CD4-positive, CD25-positive, alpha-beta regulatory T cell (primary cell): Measurements from ENCODE around the gene STOML1. TPM values are rescaled to one million over a fixed set of nuclear protein-coding genes. Genes with fewer than 3 reads are reported as not detected.

Source experiments
- ATAC-seq, 2 donors: fragments of 150-1000 bp; cut with Tn5 transposase; one replicate each; pipeline ENCODE4 v1.10.0; 2021; ENCODE audit warnings: low read depth in 2 of 2, moderate number of reproducible peaks in 2 of 2, moderate library complexity in 1 of 2
- DNase-seq, 3 donors: peaks; one replicate each; pipeline versions ENCODE4 v3.0.0 to v3.0.0-alpha.2; 2012 to 2022; ENCODE audit warnings: mixed read lengths in 1 of 3
- H3K27ac ChIP-seq: one replicate; pipeline ENCODE4 v1.7.0; 2013; ENCODE audit warnings: mild to moderate bottlenecking, low read length; ENCODE audit not compliant: insufficient read depth, poor library complexity, severe bottlenecking
- H3K27me3 ChIP-seq: one replicate; pipeline ENCODE4 v1.7.0; 2013; ENCODE audit warnings: low read length; ENCODE audit not compliant: control insufficient read depth, insufficient read depth
- H3K36me3 ChIP-seq: one replicate; pipeline ENCODE4 v1.7.0; 2013; ENCODE audit warnings: mild to moderate bottlenecking, low read length, moderate library complexity; ENCODE audit not compliant: control insufficient read depth, insufficient read depth
- H3K4me1 ChIP-seq: 2 replicates; pipeline ENCODE4 v1.7.0; 2013; ENCODE audit warnings: mild to moderate bottlenecking, low read length; ENCODE audit not compliant: insufficient read depth, control insufficient read depth, poor library complexity, severe bottlenecking
- H3K4me3 ChIP-seq: one replicate; pipeline ENCODE4 v1.7.0; 2013; ENCODE audit warnings: low read depth, mild to moderate bottlenecking, low read length, moderate library complexity
- H3K9me3 ChIP-seq, 2 experiments: 1 replicate in 1 of 2; 2 replicates in 1 of 2; pipeline ENCODE4 v1.7.0; 2013; ENCODE audit warnings: low read length in 2 of 2, mild to moderate bottlenecking in 1 of 2, moderate library complexity in 1 of 2; ENCODE audit not compliant: control insufficient read depth in 2 of 2
- H3K27ac Mint-ChIP-seq, 3 donors: one replicate each; pipeline ENCODE4 v1.8.0; 2020 to 2022; ENCODE audit warnings: mild to moderate bottlenecking in 3 of 3, mixed read lengths in 3 of 3, moderate library complexity in 2 of 3
- H3K27me3 Mint-ChIP-seq: one replicate; pipeline ENCODE4 v1.8.0; 2022; ENCODE audit warnings: mild to moderate bottlenecking, mixed read lengths
- H3K36me3 Mint-ChIP-seq: one replicate; pipeline ENCODE4 v1.8.0; 2020; ENCODE audit warnings: mixed read lengths
- H3K4me1 Mint-ChIP-seq, 4 donors: one replicate each; pipeline ENCODE4 v1.8.0; 2020 to 2022; ENCODE audit warnings: mixed read lengths in 4 of 4, mild to moderate bottlenecking in 1 of 4
- H3K4me3 Mint-ChIP-seq, 4 donors: one replicate each; pipeline ENCODE4 v1.8.0; 2020 to 2022; ENCODE audit warnings: mild to moderate bottlenecking in 4 of 4, mixed read lengths in 4 of 4, moderate library complexity in 3 of 4
- H3K9me3 Mint-ChIP-seq, 7 donors: one replicate each; pipeline ENCODE4 v1.8.0; 2020 to 2022; ENCODE audit warnings: mixed read lengths in 7 of 7, mild to moderate bottlenecking in 3 of 7, moderate library complexity in 2 of 7
- polyA plus RNA-seq, 4 donors: library from polyadenylated mRNA; unstranded; fragments of 300-500 nt; fragmentation: Illumina TruSeq; gene quantifications; one replicate each; pipeline ENCODE4 v1.2.3, GENCODE V29; 2021
- total RNA-seq: library from RNA; stranded (reverse); gene quantifications from one replicate; pipeline ENCODE4 v1.2.3, GENCODE V29; 2022

Gene STOML1
- total and polyA plus RNA-seq, 5 donors from 2014 or later = 5.9 to 11.4 (median 9.7) TPM

- H3K27ac ChIP-seq = no peak overlapping the region
- no peaks in the 10 kb centered on the region for H3K36me3 ChIP-seq
- Mint-ChIP-seq H3K27ac (no peak overlapping the region), H3K4me1 (peaks cover 0 to 38% (median 16%) of the 10 kb centered on the region in 4 donors), H3K9me3 (no peaks in the 10 kb centered on the region), H3K4me3 (no peak overlapping the region), H3K36me3 (no peaks in the 10 kb centered on the region), H3K27me3 (no peaks in the 10 kb centered on the region)
- H3K9me3 ChIP-seq = no peaks in the 10 kb centered on the region
- peaks cover 21% of the 10 kb centered on the region for H3K4me1 ChIP-seq
- ATAC-seq (no peak), DNase-seq (no peak)
- H3K4me3 ChIP-seq = no peak overlapping the region
- H3K27me3 ChIP-seq = no peaks in the 10 kb centered on the region
These were observed 47.6 kb downstream of the STOML1 start for GRCh38 chr15:73944161-73945129.

GRCh38 chr15:73942751-73943270 lies 49.3 kb downstream of the STOML1 start:
- Mint-ChIP-seq H3K27me3 (no peaks in the 10 kb centered on the region), H3K4me3 (no peak overlapping the region), H3K4me1 (peaks cover 0 to 38% (median 16%) of the 10 kb centered on the region in 4 donors), H3K36me3 (no peaks in the 10 kb centered on the region), H3K9me3 (no peaks in the 10 kb centered on the region), H3K27ac (peak overlapping the region in 2 of 3 donors; percentile 20 to 65)
- no peaks in the 10 kb centered on the region for H3K27me3 ChIP-seq
- H3K4me1 ChIP-seq = peaks cover 21% of the 10 kb centered on the region
- no peak overlapping the region for H3K4me3 ChIP-seq
- no peak overlapping the region for H3K27ac ChIP-seq
- no peaks in the 10 kb centered on the region for H3K36me3 ChIP-seq
- H3K9me3 ChIP-seq = no peaks in the 10 kb centered on the region
- DNase-seq (no peak), ATAC-seq (no peak)

DNA sequence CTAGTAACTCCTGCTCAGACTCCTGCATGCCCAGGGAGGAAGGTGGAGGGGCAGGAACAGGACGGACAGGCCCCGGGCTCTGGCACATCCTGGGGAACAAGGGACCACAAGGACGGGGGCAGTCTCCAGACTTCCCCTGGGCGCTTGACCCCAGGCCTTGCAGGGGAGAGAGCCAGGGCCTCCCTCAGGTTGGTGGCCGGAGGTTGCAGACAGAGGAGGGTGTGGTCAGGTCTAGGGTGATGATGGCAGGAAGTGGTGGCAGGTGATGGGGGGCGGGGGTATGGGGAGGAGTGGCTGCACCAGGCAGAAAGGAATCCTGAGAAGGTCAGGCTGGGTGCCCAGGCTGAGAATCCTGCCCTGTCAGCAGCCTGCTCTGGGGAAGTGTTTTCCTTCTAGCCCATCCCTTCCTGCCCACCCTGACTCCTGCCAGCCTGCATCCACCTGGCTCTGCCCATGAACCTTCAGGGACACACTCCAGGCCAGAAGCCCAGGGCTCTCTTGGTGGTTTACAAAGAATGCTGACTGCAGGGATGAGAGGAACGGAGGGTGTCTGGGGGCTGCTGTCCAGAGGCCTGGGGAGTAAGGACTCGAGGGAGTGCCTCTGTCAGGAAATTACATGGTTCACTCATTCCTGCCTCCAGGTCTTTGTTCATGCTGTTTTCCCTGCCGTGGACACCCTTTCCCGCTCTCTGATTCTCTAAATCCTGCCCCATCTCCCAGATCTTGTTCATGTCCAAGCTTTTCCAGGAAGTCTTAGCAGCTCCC lies 50.0 kb downstream of the STOML1 start:
- Histone ChIP-seq H3K27me3 (no peaks in the 10 kb centered on the region), H3K4me1 (peaks cover 21% of the 10 kb centered on the region), H3K4me3 (no peak overlapping the region), H3K27ac (no peak overlapping the region), H3K9me3 (no peaks in the 10 kb centered on the region), H3K36me3 (no peaks in the 10 kb centered on the region)
- Mint-ChIP-seq H3K4me3 (peak overlapping the region in 3 of 4 donors; percentile 19 to 71 (median 35)), H3K9me3 (no peaks in the 10 kb centered on the region), H3K4me1 (peaks cover 0 to 38% (median 16%) of the 10 kb centered on the region in 4 donors), H3K27ac (peak overlapping the region in 2 of 3 donors; percentile 62 to 65), H3K27me3 (no peaks in the 10 kb centered on the region), H3K36me3 (no peaks in the 10 kb centered on the region)
- ATAC-seq = peak; percentile 69 to 71
- peak in 2 of 3 donors; percentile 26 to 54 for DNase-seq

- peaks cover 0 to 38% (median 16%) of the 10 kb centered on the region in 4 donors for H3K4me1 Mint-ChIP-seq
- H3K27me3 Mint-ChIP-seq = no peaks in the 10 kb centered on the region
- peak overlapping the region in 2 of 3 donors; percentile 9 to 82 for H3K27ac Mint-ChIP-seq
- Histone ChIP-seq H3K27me3 (no peaks in the 10 kb centered on the region), H3K4me3 (no peak overlapping the region), H3K4me1 (peaks cover 21% of the 10 kb centered on the region), H3K9me3 (no peaks in the 10 kb centered on the region), H3K36me3 (no peaks in the 10 kb centered on the region), H3K27ac (peak overlapping the region; percentile 7)
- no peak for DNase-seq
- no peaks in the 10 kb centered on the region for H3K36me3 Mint-ChIP-seq
- ATAC-seq = no peak
- H3K4me3 Mint-ChIP-seq = peak overlapping the region in 2 of 4 donors; percentile 26 to 35
- no peaks in the 10 kb centered on the region for H3K9me3 Mint-ChIP-seq
These were observed 50.6 kb downstream of the STOML1 start for GRCh38 chr15:73941449-73941848.

GRCh38 chr15:73941044-73941443 lies 51.1 kb downstream of the STOML1 start:
- H3K27ac Mint-ChIP-seq = peak overlapping the region in 2 of 3 donors; percentile 80 to 82
- no peak overlapping the region for H3K4me3 ChIP-seq
- peaks cover 23% of the 10 kb centered on the region for H3K4me1 ChIP-seq
- H3K36me3 ChIP-seq = no peaks in the 10 kb centered on the region
- ATAC-seq = no peak
- no peaks in the 10 kb centered on the region for H3K27me3 Mint-ChIP-seq
- H3K9me3 Mint-ChIP-seq = no peaks in the 10 kb centered on the region
- H3K4me3 Mint-ChIP-seq = peak overlapping the region in 1 of 4 donors; percentile 35
- H3K4me1 Mint-ChIP-seq = peaks cover 0 to 38% (median 16%) of the 10 kb centered on the region in 4 donors
- DNase-seq = no peak
- no peaks in the 10 kb centered on the region for H3K36me3 Mint-ChIP-seq
- H3K27ac ChIP-seq = peak overlapping the region; percentile 7
- no peaks in the 10 kb centered on the region for H3K27me3 ChIP-seq
- no peaks in the 10 kb centered on the region for H3K9me3 ChIP-seq

GRCh38 chr15:73940061-73940981 lies 51.8 kb downstream of the STOML1 start:
- H3K4me1 Mint-ChIP-seq = peaks cover 0 to 38% (median 16%) of the 10 kb centered on the region in 4 donors
- no peak overlapping the region for H3K4me3 ChIP-seq
- no peaks in the 10 kb centered on the region for H3K36me3 ChIP-seq
- no peaks in the 10 kb centered on the region for H3K36me3 Mint-ChIP-seq
- no peaks in the 10 kb centered on the region for H3K9me3 ChIP-seq
- no peak overlapping the region for H3K27ac ChIP-seq
- DNase-seq = no peak
- H3K4me3 Mint-ChIP-seq = peak overlapping the region in 1 of 4 donors; percentile 22
- no peaks in the 10 kb centered on the region for H3K27me3 ChIP-seq
- H3K27ac Mint-ChIP-seq = peak overlapping the region; percentile 80 to 87 (median 86)
- H3K4me1 ChIP-seq = peaks cover 30% of the 10 kb centered on the region
- no peaks in the 10 kb centered on the region for H3K9me3 Mint-ChIP-seq
- H3K27me3 Mint-ChIP-seq = no peaks in the 10 kb centered on the region
- ATAC-seq = no peak

DNA sequence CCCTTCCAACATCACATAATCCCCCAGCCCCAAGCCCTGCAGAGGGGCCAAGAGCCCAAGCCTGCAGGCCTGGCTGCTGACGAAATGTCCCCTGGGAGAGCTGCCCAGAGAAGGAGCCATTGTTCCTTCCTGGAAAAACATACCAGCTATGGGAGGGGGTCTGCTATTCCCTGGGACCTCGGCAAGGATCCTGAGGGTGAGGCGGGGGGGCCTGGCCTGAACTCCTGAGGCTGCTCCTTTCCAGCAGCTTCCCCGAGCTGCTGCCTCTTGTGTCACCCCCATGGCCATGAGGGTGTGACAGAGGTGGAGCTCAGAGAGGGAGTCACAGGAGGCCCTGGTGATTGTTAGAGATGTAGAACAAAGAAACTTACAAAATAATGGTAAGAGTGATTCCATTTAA lies 53.0 kb downstream of the STOML1 start:
- Histone ChIP-seq H3K36me3 (no peaks in the 10 kb centered on the region), H3K27me3 (no peaks in the 10 kb centered on the region), H3K27ac (no peak overlapping the region), H3K4me1 (peaks cover 39% of the 10 kb centered on the region), H3K9me3 (no peaks in the 10 kb centered on the region), H3K4me3 (no peak overlapping the region)
- Mint-ChIP-seq H3K4me3 (no peak overlapping the region), H3K27me3 (no peaks in the 10 kb centered on the region), H3K9me3 (no peaks in the 10 kb centered on the region), H3K36me3 (no peaks in the 10 kb centered on the region), H3K27ac (peak overlapping the region in 2 of 3 donors; percentile 80 to 87), H3K4me1 (peaks cover 0 to 50% (median 18%) of the 10 kb centered on the region in 4 donors)
- no peak for DNase-seq
- no peak for ATAC-seq
